ENCODE results near the gene SASH1.
A peak's percentile ranks its signal among the peaks of the same experiment; 100 is the strongest.

The SASH1 gene

DNA sequence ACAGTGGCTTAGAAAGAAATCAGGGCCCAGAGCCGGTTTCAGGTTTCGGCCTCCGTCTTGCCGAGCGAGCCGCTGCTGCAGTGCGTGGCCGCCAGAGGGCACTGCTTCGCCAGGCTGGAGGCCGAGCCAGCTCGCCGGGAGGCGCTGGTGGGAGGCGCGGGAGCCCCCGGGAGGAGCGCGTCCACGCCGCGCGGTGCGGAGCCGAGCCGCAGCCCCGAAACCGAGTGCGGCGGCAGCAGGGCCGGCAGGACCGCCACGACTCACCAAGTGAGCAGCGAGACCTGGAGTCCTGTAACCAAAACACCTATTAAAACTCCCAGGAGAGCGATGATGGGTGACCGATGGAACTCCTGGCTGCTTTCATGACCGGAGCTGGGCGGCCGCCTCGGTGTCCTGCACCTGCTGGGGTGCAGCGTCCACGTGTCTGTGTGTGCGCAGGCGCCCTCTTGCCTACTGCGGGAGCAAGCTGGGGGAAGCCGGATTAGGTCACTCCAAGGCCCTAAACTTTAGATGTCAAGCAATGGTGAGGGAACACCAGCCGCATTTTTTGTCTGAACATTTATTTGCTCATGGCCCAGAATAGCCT lies 217.3 kb downstream of the SASH1 start:
- peak overlapping the region; percentile 37 for H3K4me3 ChIP-seq (ENCODE audit: low read length)
- peak; percentile 55 for DNase-seq (ENCODE audit: low read depth)
- TF ChIP-seq, protein P1, sequence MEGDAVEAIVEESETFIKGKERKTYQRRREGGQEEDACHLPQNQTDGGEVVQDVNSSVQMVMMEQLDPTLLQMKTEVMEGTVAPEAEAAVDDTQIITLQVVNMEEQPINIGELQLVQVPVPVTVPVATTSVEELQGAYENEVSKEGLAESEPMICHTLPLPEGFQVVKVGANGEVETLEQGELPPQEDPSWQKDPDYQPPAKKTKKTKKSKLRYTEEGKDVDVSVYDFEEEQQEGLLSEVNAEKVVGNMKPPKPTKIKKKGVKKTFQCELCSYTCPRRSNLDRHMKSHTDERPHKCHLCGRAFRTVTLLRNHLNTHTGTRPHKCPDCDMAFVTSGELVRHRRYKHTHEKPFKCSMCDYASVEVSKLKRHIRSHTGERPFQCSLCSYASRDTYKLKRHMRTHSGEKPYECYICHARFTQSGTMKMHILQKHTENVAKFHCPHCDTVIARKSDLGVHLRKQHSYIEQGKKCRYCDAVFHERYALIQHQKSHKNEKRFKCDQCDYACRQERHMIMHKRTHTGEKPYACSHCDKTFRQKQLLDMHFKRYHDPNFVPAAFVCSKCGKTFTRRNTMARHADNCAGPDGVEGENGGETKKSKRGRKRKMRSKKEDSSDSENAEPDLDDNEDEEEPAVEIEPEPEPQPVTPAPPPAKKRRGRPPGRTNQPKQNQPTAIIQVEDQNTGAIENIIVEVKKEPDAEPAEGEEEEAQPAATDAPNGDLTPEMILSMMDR (IDR thresholded peaks at IDR 0.05; ENCODE audit: insufficient read depth, low read depth, low read length, missing control alignments): peak; percentile 77

DNA sequence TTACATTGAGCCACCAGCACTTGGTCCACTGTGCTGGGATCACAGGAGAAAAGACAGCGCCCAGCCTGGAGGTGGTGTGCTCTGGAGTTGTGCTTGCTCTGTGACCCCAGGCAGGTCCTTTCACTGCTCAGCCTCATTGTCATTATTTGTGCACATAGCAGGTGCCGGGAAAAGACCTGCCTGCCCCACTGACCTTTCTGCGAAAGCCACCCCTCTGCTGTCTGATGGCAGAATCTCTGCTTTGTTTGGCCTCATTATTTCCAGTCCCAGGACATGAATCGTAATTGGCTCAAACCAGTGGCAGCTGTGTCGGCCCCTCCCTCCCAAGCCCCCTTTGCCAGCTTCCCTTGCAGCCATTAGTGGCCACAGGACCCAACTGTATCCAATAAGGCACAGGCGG lies 219.0 kb downstream of the SASH1 start:
- DNase-seq (ENCODE audit: low read depth): no peak
- TF ChIP-seq, protein P1 (IDR thresholded peaks at IDR 0.05; ENCODE audit: insufficient read depth, low read depth, low read length, missing control alignments): no peak
- no peak overlapping the region for H3K4me3 ChIP-seq (ENCODE audit: low read length)

DNA sequence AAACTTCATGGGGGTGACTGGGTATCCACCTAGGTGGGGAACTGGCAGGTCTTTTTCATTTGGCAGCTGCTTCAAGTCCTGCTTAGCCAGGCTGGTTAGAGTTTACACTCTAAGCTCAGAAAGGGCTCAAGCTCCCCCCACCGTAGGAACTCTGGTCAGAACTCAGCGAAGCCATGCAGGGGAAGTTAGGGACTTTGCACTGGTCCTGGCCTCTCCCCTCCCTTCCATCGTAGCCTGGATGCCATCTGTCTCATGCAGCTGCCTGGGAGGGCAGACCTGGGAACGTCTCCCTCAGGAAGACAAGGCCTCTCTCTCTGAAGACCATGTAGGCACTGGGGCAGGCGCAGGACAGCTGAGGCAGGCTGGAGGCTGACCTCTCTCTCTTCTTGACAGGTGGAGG lies 220.4 kb downstream of the SASH1 start:
- H3K4me3 ChIP-seq (ENCODE audit: low read length): no peak overlapping the region
- no peak for DNase-seq (ENCODE audit: low read depth)
- TF ChIP-seq, protein P1 (IDR thresholded peaks at IDR 0.05; ENCODE audit: insufficient read depth, low read depth, low read length, missing control alignments): no peak

DNA sequence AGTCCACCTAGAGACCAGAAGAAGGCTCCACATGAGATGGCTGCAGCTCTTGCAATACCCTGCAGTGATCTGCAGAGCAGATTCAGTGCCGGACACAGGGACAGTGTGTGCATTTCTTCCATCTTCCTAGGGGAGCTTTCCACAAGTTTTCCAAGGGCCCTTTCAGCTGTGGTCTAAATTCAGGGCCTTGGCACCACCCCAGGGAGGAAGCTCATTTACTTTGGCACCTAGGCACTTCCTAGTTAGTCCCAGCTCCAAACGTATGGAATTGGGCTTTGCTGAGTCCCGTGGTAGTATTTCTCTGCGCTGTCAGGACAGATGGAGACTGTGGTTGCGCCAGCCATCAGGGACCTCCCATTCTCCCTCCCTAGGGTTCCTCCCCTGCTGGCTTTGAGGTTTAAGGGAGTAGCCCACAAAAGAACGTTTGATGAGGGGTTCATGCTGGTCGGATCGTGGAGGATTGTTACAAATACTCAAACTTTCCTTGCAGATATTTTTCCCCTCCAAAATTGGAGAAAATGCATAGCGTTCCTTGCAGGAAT lies 221.9 kb downstream of the SASH1 start:
- TF ChIP-seq, protein P1 (IDR thresholded peaks at IDR 0.05; ENCODE audit: insufficient read depth, low read depth, low read length, missing control alignments): no peak
- no peak for DNase-seq (ENCODE audit: low read depth)
- H3K4me3 ChIP-seq (ENCODE audit: low read length): no peak overlapping the region

DNA sequence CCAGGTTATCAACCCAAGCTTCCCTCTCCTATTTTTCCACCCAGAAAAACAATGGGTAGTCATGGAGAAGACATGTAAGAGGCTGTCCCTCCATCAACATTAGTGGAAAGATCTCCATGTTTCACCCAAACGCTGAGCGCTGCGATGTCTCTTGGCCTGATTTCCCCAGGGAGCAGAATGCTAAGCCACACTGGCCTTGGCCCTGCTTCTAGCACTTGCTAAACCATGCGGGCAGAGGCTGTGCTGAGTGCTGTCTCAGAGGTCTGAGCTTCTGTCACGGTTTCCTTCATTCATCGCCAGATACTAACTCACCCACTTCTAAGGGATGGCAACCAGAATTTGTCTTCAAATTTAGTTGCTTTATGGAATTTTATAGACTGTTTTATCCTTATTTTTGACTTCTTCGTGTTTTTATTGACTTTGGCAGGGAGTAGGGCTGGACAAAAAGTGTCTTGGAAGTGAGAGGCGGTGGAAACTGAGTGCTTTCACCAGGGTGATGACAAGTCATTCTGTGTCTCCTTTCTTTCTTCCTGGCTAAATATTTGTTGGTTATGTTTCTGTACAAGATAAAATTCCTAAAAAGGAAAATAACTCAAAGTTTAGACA lies 222.8 kb downstream of the SASH1 start:
- TF ChIP-seq, protein P1 (IDR thresholded peaks at IDR 0.05; ENCODE audit: insufficient read depth, low read depth, low read length, missing control alignments): no peak
- no peak overlapping the region for H3K4me3 ChIP-seq (ENCODE audit: low read length)
- DNase-seq (ENCODE audit: low read depth): no peak

DNA sequence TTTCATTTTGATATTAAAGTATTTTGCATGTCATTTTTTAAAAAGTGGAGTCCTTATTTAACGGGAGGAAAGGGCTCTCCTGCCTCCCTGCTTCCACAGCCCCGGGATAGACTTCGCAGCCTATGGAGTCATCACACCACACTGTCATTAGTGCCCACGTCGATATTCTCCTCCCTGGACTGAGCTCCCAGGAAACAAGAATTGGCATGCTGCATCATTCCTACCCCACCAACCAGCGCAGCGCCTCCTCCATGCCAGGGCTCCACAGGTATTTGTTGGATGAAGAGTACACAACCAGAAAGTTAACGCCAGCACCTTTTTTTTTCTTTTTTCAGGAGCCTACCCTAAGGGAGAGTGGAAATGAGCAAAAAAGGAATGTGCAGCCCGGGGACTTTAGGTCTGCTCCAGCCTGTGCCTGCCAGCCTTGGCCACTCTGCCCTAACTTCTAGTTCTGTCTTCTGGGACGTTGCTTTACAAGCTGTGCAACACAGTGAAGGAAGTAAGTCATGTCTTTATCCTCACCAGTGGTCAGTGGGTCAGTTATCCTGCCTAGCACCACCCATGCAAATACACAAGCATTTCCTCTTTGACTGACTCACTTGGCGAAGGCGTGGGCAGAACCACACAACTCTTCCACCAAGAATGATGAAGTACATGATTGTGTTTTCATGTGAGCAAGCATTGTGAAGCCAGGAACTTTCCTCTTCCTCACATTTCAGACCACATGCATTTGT lies 223.5 kb downstream of the SASH1 start:
- H3K4me3 ChIP-seq (ENCODE audit: low read length): no peak overlapping the region
- TF ChIP-seq, protein P1 (IDR thresholded peaks at IDR 0.05; ENCODE audit: insufficient read depth, low read depth, low read length, missing control alignments): no peak
- peak; percentile 69 for DNase-seq (ENCODE audit: low read depth)
